IPS-NIHi7 (cell line): ENCODE results near the gene CH25H.
"Not testable (repeated sequence)": the region's sequence is repeated elsewhere in the genome, so short reads cannot be mapped to it uniquely, and the experiment has no call there.

Experiments
- DNase-seq: peaks from one replicate; pipeline ENCODE4 v3.0.0; 2012; ENCODE audit warnings: mixed read lengths; ENCODE audit errors: extremely low spot score

CH25H gene

GRCh38 chr10:89207181-89207800 lies at the start of gene CH25H:
TSS of gene CH25H (minus strand) at chr10:89207317. CDS start at chr10:89207292, 25 bp downstream.
- DNase-seq: peak; percentile 60

- no peak for DNase-seq
These were observed 49.2 kb upstream of the CH25H start for GRCh38 chr10:89256340-89256739.

- DNase-seq: no peak
These were observed 48.7 kb upstream of the CH25H start for GRCh38 chr10:89255793-89256192.

GRCh38 chr10:89255091-89255579 lies 48.0 kb upstream of the CH25H start:
- DNase-seq: not testable (repeated sequence)

- no peak for DNase-seq
These were observed 45.1 kb upstream of the CH25H start for GRCh38 chr10:89252225-89252585.

GRCh38 chr10:89251409-89252224 lies 44.5 kb upstream of the CH25H start, which contains the start of gene LIPA:
TSS of gene LIPA (minus strand) at chr10:89251775. CDS start at chr10:89247648, 4,127 bp downstream.
- DNase-seq: peak; percentile 98

- no peak for DNase-seq
These were observed 43.8 kb upstream of the CH25H start for GRCh38 chr10:89250865-89251408.

GRCh38 chr10:89248990-89249389 lies 41.9 kb upstream of the CH25H start:
- DNase-seq: no peak

- DNase-seq: not testable (repeated sequence)
These were observed 40.5 kb upstream of the CH25H start for GRCh38 chr10:89247623-89248022.

GRCh38 chr10:89245802-89246201 lies 38.7 kb upstream of the CH25H start:
- no peak for DNase-seq

GRCh38 chr10:89242840-89243568 lies 35.9 kb upstream of the CH25H start:
- no peak for DNase-seq

- no peak for DNase-seq
These were observed 35.2 kb upstream of the CH25H start for GRCh38 chr10:89242345-89242684.

GRCh38 chr10:89241486-89242344 lies 34.6 kb upstream of the CH25H start:
- no peak for DNase-seq

- DNase-seq: no peak
These were observed 33.9 kb upstream of the CH25H start for GRCh38 chr10:89241026-89241425.

GRCh38 chr10:89240519-89240918 lies 33.4 kb upstream of the CH25H start:
- no peak for DNase-seq

GRCh38 chr10:89238956-89239644 lies 32.0 kb upstream of the CH25H start:
- DNase-seq: no peak

GRCh38 chr10:89237849-89238248 lies 30.7 kb upstream of the CH25H start:
- DNase-seq: no peak

GRCh38 chr10:89236226-89236797 lies 29.2 kb upstream of the CH25H start:
- no peak for DNase-seq

- DNase-seq: peak; percentile 31
These were observed 28.1 kb upstream of the CH25H start for GRCh38 chr10:89235073-89235798.

GRCh38 chr10:89233033-89233432 lies 25.9 kb upstream of the CH25H start:
- no peak for DNase-seq
